IPS-11a (cell line): ENCODE data around the gene CIRBP.

Source experiments
- H3K4me3 ChIP-seq: one replicate; pipeline ENCODE4 v1.5.1; 2013; ENCODE audit warnings: low read depth, low read length, control low read depth

The CIRBP gene

GRCh38 chr19:1278713-1279660 is 9.9 kb downstream of the CIRBP start:
- no peak overlapping the region for H3K4me3 ChIP-seq

DNA sequence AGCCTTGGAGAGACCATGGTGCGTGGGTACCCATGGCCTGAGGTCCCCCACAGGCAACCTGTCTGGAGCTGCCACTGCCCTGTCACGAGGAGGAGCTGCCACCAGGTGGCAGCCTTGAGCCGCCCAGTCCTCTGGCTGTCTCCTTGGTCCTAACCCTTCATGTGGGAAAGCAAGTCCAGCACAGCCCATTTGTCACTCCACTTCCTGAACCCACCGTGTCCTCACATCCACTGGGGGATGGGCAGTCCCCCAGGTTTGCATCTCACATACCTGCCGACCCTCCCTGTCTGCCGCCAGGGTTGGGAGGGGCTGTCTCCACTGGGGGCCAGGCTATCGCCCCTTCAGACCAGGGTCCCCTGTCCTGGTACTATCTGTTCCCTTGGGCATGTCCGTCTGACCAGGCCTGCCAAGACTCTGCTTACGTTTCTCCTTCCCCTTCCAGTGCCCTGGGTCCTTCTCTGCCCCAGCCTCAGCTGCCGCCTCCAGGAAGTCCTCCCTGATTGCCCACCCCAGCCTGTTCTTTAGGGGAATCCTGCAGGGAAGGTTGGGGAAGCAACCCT is 10.7 kb downstream of the CIRBP start:
- no peak overlapping the region for H3K4me3 ChIP-seq

DNA sequence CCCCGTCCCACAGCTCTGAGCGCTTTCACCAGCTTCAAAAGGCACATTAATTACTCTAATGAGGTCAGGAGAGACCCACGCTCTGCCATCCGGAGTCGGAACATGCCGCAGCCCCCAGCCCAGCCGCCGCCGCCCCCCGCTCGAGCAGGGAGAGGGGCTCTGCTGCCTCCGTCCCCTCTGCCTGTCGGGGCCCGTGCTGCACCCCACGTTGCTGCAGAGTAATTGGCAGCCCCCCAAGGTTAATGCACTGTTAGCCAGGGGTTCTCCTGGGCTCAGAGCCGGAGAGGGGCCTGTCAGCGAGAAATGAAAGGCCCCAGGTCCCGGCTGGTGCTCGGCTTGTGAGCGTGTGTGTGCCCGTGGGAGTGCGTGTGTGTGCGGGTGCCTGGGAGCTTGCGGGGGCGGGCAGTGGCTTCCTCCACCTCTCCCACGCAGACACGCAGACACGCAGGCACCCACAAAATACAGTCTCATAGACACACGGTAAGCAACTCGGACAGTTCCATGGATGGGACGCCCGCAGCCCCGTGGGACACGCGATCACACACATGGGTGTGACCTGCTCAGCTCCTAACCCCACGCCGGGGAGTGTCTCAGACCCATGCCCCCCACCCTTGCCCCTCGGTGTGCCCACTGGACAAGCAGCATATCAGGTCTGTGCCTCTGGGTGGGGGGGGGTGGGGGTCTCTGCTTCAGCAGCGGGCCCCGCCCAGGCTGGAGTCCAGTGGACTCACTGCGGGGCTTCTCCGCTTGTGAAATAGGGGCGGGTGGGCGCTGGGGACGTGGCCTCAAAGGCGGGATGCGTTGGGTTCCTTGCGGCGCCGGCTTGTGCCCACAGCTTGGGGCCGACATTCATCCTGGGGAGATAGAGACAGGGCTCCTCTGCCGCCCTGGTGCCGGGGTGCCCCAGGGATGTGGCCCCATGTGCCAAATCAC is 11.8 kb downstream of the CIRBP start:
- no peak overlapping the region for H3K4me3 ChIP-seq

GRCh38 chr19:1281569-1282287 is 12.6 kb downstream of the CIRBP start:
- H3K4me3 ChIP-seq: no peak overlapping the region

DNA sequence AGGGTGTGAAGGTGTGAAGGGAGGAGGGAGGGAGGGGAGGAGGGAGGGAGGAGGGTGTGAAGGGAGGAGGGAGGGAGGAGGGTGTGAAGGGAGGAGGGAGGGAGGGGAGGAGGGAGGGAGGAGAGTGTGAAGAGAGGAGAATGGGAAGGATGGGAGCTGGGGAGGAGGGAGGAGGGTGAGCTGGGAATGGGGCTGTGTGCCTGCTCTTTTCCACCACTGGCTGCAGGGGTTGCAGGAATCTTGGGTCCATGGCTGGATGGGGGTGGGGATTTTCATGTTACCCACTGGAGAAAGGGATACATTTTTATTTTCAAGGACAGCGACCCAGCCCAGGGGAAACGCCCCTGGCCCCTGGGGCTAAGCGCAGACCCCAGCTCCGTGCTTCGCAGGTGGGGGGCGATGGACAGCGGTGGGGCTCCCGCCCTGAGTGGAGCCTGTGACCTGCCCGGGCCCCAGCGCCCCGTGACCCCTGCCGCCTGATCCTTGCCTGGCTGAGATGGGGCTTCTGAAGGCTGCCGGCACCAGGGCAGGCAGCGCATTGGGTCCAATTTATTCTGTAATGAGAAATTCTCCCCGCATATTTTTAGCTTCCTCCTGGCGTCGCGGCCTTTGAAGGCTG is 13.6 kb downstream of the CIRBP start:
- no peak overlapping the region for H3K4me3 ChIP-seq

GRCh38 chr19:1283207-1283916 is 14.2 kb downstream of the CIRBP start:
- no peak overlapping the region for H3K4me3 ChIP-seq

DNA sequence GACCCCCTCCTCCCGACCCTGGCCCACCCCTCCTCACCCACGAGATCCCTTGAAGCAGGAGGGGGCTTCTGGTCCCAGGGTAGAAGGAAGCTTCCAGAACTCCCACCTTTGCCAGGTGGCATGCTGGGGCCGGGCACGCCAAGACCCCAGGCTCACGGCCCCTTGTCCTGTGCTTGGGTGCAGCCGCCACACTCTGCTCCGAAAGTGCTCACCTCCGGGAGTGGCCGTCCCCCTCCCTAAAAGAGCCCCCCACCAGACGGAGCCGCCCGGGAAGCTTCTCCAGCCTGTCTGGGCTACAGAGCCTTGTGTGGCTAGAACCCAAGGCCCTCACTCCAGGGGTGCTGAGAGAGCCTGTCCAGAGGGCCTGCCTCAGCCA is 14.8 kb downstream of the CIRBP start:
- H3K4me3 ChIP-seq: no peak overlapping the region

GRCh38 chr19:1284293-1284978 is 15.3 kb downstream of the CIRBP start:
- H3K4me3 ChIP-seq: no peak overlapping the region

GRCh38 chr19:1284979-1285736 is 16.0 kb downstream of the CIRBP start:
- peak overlapping the region; percentile 1 for H3K4me3 ChIP-seq

- H3K4me3 ChIP-seq: peak within 1 kb of the TSS; percentile 17
Observed at GRCh38 chr19:1285737-1286360, 16.7 kb downstream of the CIRBP start, which contains the start of gene EFNA2. Gene EFNA2 (plus strand): TSS chr19:1285873. CDS start chr19:1286169, 296 bp downstream.

DNA sequence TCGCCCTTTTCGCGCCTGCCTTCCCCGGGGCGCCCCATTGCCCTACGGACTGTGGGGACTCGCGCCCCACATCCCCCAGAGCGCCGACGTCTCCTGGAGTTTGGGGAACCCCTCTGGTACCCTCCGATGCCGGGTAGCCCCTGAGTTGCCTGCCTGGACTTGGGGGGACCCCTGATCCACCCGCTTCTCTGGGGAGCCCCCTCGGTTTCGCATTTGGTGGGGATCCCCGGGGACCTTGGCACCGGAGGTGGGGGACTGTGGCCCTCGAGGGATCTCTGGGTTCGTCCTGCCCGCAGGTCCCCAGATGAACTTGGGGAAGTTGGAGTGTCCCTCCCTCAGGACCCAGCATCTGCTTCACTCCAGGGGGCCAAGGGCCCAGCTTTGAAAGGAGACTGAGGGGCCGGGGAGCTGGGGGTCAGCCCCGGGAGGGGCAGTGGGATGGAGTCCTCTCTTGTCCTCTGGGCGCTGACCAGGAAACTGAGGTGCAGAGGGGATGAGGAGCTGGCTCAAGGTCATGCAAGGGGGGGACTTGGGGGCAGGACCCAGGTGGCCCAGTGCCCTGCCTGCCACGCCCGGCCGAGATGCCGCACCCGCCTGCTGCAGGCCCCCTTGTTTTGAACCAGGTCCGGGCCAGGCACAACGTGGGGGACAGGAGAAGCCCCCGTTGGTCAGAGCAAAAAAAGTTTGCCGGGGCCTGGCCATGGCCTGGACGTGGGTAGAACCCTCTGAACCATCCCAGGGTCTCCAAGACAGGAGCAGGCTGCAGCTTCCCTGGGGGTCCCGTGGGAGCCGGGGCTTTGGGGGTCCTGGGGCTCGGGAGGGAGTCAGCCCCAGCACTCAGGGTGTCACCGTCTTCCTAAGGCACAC is 17.6 kb downstream of the CIRBP start:
- H3K4me3 ChIP-seq: peak overlapping the region; percentile 17

DNA sequence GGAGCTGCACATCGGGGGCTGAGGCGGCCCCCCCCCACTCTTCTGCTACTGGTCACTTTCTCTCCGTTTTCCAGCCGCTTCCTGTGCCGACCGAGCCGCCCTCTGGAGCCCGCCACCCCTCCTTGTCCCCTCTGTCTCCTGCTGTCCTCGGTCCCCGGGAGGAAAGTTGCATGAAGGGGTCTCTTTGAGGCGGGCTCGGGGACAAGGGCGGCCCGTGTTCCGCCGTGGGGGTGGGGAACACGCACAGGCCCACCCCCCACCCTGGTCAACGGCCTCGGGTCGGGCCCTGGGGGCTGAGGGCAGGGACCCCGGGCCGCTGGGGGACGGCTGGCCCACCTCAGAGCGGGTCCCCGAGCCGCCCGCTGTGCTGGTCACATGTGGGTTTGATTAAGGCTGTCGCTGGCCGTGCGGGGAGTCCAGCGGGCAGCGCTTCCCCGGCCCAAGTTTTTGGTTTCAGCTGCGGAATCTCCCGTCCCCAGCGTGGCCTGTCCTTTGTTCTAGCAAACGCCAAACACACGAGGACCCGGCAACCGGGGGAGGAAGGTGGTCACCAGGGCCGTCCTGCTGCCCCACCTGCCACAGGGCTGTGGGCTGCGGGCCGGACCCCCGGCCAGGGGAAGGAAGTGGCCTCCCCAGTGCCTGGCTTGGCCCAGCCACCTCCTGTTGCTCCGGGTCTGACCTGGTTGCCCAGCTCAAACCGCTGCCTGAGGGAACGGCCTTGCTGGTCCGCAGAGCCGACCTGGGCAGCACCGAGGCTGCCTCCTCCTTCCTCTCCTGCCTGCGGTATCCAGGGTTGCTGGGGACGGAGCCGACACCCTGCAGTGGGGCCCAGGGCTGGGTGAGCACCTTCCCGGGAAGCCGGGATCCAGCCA is 18.5 kb downstream of the CIRBP start:
- no peak overlapping the region for H3K4me3 ChIP-seq

- H3K4me3 ChIP-seq: no peak overlapping the region
Observed at GRCh38 chr19:1288226-1288612, 19.1 kb downstream of the CIRBP start.

GRCh38 chr19:1288833-1289685 is 19.9 kb downstream of the CIRBP start:
- H3K4me3 ChIP-seq: no peak overlapping the region

DNA sequence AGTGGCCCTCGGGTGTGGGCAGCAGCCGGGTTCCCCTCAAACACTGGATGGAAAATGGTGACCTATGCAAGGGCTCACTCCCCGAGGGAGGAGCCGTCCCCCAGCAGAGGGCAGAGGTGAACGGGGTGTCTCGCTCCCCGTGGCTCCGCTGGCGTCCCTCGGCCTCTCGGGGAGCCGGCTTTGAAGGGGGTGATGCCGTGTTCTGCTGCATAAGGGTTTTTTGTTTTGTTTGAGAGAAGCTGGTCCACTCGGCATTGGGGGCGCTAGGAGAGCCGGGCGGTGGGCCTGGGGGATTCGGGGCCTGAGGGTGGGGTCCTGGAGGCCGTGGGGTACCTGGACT is 20.5 kb downstream of the CIRBP start:
- H3K4me3 ChIP-seq: no peak overlapping the region
